HCT116 (cell line): ENCODE measurements around the gene CHRM3.

Source experiments
- CBX3 ChIP-seq: IDR thresholded peaks from 2 replicates; pipeline ENCODE4 v1.6.1; 2012; ENCODE audit warnings: low read depth
- CEBPB ChIP-seq: IDR thresholded peaks from 2 replicates; pipeline ENCODE4 v1.6.1; 2012; ENCODE audit warnings: low read depth
- EZH2 ChIP-seq: fragments of 200-600 bp; sonication (generic); IDR thresholded peaks from 2 replicates; pipeline ENCODE4 v1.6.1; 2017; ENCODE audit warnings: antibody characterized with exemption, mixed run types
- EZH2phosphoT487 ChIP-seq: fragments of 200-600 bp; IDR thresholded peaks from 2 replicates; pipeline ENCODE4 v1.6.1; 2018; ENCODE audit warnings: antibody characterized with exemption, borderline replicate concordance
- JUND ChIP-seq: IDR thresholded peaks from 2 replicates; pipeline ENCODE4 v1.6.1; 2012
- POLR2A ChIP-seq: IDR thresholded peaks from 2 replicates; pipeline ENCODE4 v1.7.0; 2011; ENCODE audit warnings: borderline replicate concordance; ENCODE audit not compliant: insufficient read depth, insufficient read length; ENCODE audit errors: extremely low read depth
- POLR2AphosphoS5 ChIP-seq: IDR thresholded peaks from 2 replicates; pipeline ENCODE4 v1.6.1; 2011; ENCODE audit warnings: mild to moderate bottlenecking, low read depth, low read length, moderate library complexity
- SP1 ChIP-seq: IDR thresholded peaks from 2 replicates; pipeline ENCODE4 v1.6.1; 2012; ENCODE audit warnings: low read depth
- SRF ChIP-seq: IDR thresholded peaks from 2 replicates; pipeline ENCODE4 v1.6.1; 2012; ENCODE audit warnings: low read depth
- ZFX ChIP-seq: fragments of 450-650 bp; IDR thresholded peaks from 2 replicates; pipeline ENCODE4 v1.6.1; 2017
- TF ChIP-seq, protein P1 (sequence below), 3 experiments: fragments of 200-600 bp in 1 of 3; sonication (generic) in 1 of 3; IDR thresholded peaks in 2 of 3; conservative IDR thresholded peaks in 1 of 3; 2 replicates each; pipeline ENCODE4 v1.5.1; 2012 to 2017; ENCODE audit warnings: low read depth in 2 of 3, low read length in 2 of 3, antibody characterized with exemption in 1 of 3, borderline replicate concordance in 1 of 3, control low read depth in 1 of 3, mild to moderate bottlenecking in 1 of 3, mixed read lengths in 1 of 3, mixed run types in 1 of 3, moderate library complexity in 1 of 3; ENCODE audit not compliant: insufficient read depth in 1 of 3
- TF ChIP-seq, protein P2 (sequence below): IDR thresholded peaks from 2 replicates; pipeline ENCODE4 v1.6.1; 2012
- TF ChIP-seq, protein P3 (sequence below): IDR thresholded peaks from 2 replicates; pipeline ENCODE4 v1.6.1; 2012; ENCODE audit warnings: low read depth

DNA sequence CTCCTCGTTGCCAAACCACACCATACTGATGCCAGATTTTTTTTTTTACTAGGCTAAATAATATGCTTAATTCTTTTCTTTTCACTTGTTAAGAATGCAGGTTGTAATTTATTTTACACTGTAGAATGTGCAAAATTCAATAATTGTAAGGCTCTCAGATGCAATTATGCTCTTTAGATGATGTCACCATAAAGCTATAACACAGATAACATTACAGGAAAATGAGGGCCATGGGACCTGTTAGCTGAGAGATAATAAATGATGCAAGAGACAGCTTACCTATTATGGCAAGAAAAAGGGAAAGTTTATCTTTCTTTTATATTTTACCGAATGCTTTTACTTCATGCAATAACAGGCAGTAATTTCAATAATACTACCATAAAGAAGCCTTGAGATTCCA is 35.4 kb downstream of the CHRM3 start:
- TF ChIP-seq EZH2 (no peak), CEBPB (no peak), SRF (no peak), POLR2A (no peak), JUND (no peak), ZFX (no peak), EZH2phosphoT487 (no peak), SP1 (no peak), CBX3 (no peak), POLR2AphosphoS5 (no peak)
- TF ChIP-seq, protein P1, sequence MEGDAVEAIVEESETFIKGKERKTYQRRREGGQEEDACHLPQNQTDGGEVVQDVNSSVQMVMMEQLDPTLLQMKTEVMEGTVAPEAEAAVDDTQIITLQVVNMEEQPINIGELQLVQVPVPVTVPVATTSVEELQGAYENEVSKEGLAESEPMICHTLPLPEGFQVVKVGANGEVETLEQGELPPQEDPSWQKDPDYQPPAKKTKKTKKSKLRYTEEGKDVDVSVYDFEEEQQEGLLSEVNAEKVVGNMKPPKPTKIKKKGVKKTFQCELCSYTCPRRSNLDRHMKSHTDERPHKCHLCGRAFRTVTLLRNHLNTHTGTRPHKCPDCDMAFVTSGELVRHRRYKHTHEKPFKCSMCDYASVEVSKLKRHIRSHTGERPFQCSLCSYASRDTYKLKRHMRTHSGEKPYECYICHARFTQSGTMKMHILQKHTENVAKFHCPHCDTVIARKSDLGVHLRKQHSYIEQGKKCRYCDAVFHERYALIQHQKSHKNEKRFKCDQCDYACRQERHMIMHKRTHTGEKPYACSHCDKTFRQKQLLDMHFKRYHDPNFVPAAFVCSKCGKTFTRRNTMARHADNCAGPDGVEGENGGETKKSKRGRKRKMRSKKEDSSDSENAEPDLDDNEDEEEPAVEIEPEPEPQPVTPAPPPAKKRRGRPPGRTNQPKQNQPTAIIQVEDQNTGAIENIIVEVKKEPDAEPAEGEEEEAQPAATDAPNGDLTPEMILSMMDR (IDR thresholded peaks at IDR 0.05 in 2 of 3, conservative IDR thresholded peaks at IDR 0.05 in 1 of 3; ENCODE audit: borderline replicate concordance in 1 of 3, insufficient read depth in 1 of 3, low read depth in 2 of 3, low read length in 2 of 3), result no peak
- TF ChIP-seq, protein P2, sequence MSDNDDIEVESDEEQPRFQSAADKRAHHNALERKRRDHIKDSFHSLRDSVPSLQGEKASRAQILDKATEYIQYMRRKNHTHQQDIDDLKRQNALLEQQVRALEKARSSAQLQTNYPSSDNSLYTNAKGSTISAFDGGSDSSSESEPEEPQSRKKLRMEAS, result no peak
- TF ChIP-seq, protein P3, sequence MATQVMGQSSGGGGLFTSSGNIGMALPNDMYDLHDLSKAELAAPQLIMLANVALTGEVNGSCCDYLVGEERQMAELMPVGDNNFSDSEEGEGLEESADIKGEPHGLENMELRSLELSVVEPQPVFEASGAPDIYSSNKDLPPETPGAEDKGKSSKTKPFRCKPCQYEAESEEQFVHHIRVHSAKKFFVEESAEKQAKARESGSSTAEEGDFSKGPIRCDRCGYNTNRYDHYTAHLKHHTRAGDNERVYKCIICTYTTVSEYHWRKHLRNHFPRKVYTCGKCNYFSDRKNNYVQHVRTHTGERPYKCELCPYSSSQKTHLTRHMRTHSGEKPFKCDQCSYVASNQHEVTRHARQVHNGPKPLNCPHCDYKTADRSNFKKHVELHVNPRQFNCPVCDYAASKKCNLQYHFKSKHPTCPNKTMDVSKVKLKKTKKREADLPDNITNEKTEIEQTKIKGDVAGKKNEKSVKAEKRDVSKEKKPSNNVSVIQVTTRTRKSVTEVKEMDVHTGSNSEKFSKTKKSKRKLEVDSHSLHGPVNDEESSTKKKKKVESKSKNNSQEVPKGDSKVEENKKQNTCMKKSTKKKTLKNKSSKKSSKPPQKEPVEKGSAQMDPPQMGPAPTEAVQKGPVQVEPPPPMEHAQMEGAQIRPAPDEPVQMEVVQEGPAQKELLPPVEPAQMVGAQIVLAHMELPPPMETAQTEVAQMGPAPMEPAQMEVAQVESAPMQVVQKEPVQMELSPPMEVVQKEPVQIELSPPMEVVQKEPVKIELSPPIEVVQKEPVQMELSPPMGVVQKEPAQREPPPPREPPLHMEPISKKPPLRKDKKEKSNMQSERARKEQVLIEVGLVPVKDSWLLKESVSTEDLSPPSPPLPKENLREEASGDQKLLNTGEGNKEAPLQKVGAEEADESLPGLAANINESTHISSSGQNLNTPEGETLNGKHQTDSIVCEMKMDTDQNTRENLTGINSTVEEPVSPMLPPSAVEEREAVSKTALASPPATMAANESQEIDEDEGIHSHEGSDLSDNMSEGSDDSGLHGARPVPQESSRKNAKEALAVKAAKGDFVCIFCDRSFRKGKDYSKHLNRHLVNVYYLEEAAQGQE, result no peak
